Neural cell (in vitro differentiated cells): ENCODE data around the gene QSOX2.

Experiments
- CTCF ChIP-seq: fragments of 450-650 bp; IDR thresholded peaks from 2 replicates; pipeline ENCODE4 v1.5.1; 2014; ENCODE audit warnings: antibody characterized with exemption, mild to moderate bottlenecking, moderate library complexity; ENCODE audit not compliant: poor library complexity, severe bottlenecking
- EP300 ChIP-seq: fragments of 450-650 bp; conservative IDR thresholded peaks from 2 replicates; pipeline ENCODE4 v1.6.1; 2014; ENCODE audit warnings: antibody characterized with exemption, mild to moderate bottlenecking, moderate library complexity; ENCODE audit not compliant: poor library complexity, severe bottlenecking
- TF ChIP-seq, protein P1 (sequence below): IDR thresholded peaks from 2 replicates; pipeline ENCODE4 v1.6.1; 2012; ENCODE audit warnings: borderline replicate concordance

DNA sequence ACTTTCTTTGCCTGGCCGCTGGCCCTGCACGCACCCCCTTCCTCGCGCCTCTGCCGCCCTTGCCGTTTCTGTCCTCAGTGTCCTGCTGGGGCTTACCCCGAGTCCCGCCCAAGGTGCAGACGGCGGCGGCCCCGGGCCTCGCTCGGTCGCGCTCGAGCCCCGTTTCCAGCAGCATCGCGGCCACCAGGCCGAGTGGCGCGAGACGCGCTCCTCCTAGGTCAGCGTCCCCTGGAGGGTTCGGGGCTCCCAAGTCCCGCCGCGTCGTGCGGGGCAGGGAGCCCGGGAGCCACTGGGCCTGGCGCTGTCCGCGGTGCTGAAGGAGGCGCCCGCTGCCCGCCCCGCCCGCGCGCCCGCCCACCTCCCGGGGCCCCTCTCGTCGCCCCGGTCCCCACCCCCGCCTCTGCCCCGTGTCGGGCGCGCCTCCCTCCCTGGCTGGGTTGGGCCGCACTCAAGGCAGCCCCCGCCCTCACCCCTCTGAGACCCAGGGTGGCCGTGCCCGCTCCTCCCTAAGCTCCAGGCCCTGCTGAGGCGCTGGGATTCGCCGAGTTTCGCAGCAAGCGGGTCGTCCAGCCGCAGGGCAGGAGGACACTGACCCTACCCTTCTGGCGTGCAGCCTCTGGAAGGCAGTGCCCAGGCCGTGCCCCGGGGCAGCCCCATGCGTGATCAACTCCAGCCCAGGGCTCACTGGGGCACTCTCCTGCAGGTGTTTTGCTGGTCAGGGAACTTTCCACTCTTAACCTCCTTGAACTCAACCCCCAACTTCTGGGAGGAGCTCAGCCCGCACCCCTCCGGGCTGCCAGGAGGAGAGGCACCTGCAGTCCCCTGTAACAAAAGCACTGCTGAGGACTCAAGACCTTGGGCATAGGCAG, 40.5 kb downstream of the QSOX2 start, which contains the start of gene LHX3:
- TF ChIP-seq, protein P1, sequence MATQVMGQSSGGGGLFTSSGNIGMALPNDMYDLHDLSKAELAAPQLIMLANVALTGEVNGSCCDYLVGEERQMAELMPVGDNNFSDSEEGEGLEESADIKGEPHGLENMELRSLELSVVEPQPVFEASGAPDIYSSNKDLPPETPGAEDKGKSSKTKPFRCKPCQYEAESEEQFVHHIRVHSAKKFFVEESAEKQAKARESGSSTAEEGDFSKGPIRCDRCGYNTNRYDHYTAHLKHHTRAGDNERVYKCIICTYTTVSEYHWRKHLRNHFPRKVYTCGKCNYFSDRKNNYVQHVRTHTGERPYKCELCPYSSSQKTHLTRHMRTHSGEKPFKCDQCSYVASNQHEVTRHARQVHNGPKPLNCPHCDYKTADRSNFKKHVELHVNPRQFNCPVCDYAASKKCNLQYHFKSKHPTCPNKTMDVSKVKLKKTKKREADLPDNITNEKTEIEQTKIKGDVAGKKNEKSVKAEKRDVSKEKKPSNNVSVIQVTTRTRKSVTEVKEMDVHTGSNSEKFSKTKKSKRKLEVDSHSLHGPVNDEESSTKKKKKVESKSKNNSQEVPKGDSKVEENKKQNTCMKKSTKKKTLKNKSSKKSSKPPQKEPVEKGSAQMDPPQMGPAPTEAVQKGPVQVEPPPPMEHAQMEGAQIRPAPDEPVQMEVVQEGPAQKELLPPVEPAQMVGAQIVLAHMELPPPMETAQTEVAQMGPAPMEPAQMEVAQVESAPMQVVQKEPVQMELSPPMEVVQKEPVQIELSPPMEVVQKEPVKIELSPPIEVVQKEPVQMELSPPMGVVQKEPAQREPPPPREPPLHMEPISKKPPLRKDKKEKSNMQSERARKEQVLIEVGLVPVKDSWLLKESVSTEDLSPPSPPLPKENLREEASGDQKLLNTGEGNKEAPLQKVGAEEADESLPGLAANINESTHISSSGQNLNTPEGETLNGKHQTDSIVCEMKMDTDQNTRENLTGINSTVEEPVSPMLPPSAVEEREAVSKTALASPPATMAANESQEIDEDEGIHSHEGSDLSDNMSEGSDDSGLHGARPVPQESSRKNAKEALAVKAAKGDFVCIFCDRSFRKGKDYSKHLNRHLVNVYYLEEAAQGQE, result no peak
- TF ChIP-seq CTCF, result no peak
- no peak for TF ChIP-seq EP300
